BLaER1 treated with 17β-estradiol and CSF1 and Interleukin-3, amounts not matched to agents 10 nM and 100 nM (cell line): ENCODE results near the gene CHEK2.

Experiments
- H3K27ac ChIP-seq, 11 experiments: shearing (Covaris generic); formaldehyde crosslinking; 2 replicates each; pipeline ENCODE4 v1.8.1; 2022
- H3K27me3 ChIP-seq, 11 experiments: shearing (Covaris generic); formaldehyde crosslinking; 2 replicates each; pipeline ENCODE4 v1.8.1; 2022
- H3K36me3 ChIP-seq, 11 experiments: shearing (Covaris generic); formaldehyde crosslinking; 2 replicates each; pipeline ENCODE4 v1.8.1; 2022
- H3K4me1 ChIP-seq, 10 experiments: shearing (Covaris generic); formaldehyde crosslinking; 2 replicates each; pipeline ENCODE4 v1.8.1; 2022
- H3K4me2 ChIP-seq, 11 experiments: shearing (Covaris generic); formaldehyde crosslinking; 2 replicates each; pipeline ENCODE4 v1.8.1; 2022
- H3K4me3 ChIP-seq, 10 experiments: shearing (Covaris generic); formaldehyde crosslinking; 2 replicates each; pipeline ENCODE4 v1.8.1; 2022
- H3K9ac ChIP-seq, 11 experiments: shearing (Covaris generic); formaldehyde crosslinking; 2 replicates each; pipeline ENCODE4 v1.8.1; 2022
- H3K9me3 ChIP-seq, 11 experiments: shearing (Covaris generic); formaldehyde crosslinking; replicated peaks in 1 of 11; 2 replicates each; pipeline ENCODE4 v1.8.1; 2022
- H4K20me1 ChIP-seq, 11 experiments: shearing (Covaris generic); formaldehyde crosslinking; 2 replicates each; pipeline ENCODE4 v1.8.1; 2022
- Cebpa-rat ChIP-seq, 11 experiments: shearing (Covaris generic); IDR thresholded peaks; 2 replicates each; pipeline ENCODE4 v1.8.1; 2022

The CHEK2 gene

GRCh38 chr22:28736301-28737155 is 5.1 kb downstream of the CHEK2 start:
- TF ChIP-seq Cebpa-rat (IDR thresholded peaks at IDR 0.05), result no peak
- Histone ChIP-seq H4K20me1 (peaks cover 0 to 61% (median 38%) of the 10 kb centered on the region in 11 experiments; a peak in 19 of 22 replicates), H3K27me3 (no peaks in the 10 kb centered on the region), H3K9me3 (no peaks in the 10 kb centered on the region), H3K4me2 (no peak overlapping the region), H3K27ac (no peak overlapping the region), H3K36me3 (peaks cover 33 to 83% (median 56%) of the 10 kb centered on the region in 11 experiments), H3K4me1 (peaks cover 14 to 31% (median 26%) of the 10 kb centered on the region in 10 experiments), H3K9ac (no peak overlapping the region), H3K4me3 (no peak overlapping the region)

- Histone ChIP-seq H3K27ac (no peak overlapping the region), H3K4me2 (no peak overlapping the region), H3K9me3 (no peaks in the 10 kb centered on the region), H3K4me3 (no peak overlapping the region), H4K20me1 (peaks cover 0 to 58% (median 42%) of the 10 kb centered on the region in 11 experiments; a peak in 19 of 22 replicates), H3K9ac (no peak overlapping the region), H3K36me3 (peaks cover 37 to 89% (median 69%) of the 10 kb centered on the region in 11 experiments), H3K27me3 (no peaks in the 10 kb centered on the region), H3K4me1 (peaks cover 5 to 17% (median 12%) of the 10 kb centered on the region in 10 experiments)
- TF ChIP-seq Cebpa-rat (IDR thresholded peaks at IDR 0.05), result no peak
Measured at GRCh38 chr22:28734393-28734792, 7.2 kb downstream of the CHEK2 start.

GRCh38 chr22:28730179-28730578 is 11.4 kb downstream of the CHEK2 start:
- Histone ChIP-seq H3K4me1 (peaks cover 9 to 20% (median 17%) of the 10 kb centered on the region in 10 experiments), H3K27me3 (no peaks in the 10 kb centered on the region; a peak in 1 of 22 replicates), H3K27ac (no peak overlapping the region), H3K4me3 (no peak overlapping the region), H3K9me3 (no peaks in the 10 kb centered on the region), H3K4me2 (peak overlapping the region in 1 of 11 experiments; percentile 24; a peak in 3 of 22 replicates), H4K20me1 (peaks cover 0 to 45% (median 27%) of the 10 kb centered on the region in 11 experiments; a peak in 18 of 22 replicates), H3K36me3 (peaks cover 53 to 79% (median 72%) of the 10 kb centered on the region in 11 experiments), H3K9ac (no peak overlapping the region)
- no peak for TF ChIP-seq Cebpa-rat (IDR thresholded peaks at IDR 0.05)

- no peaks in the 10 kb centered on the region for H3K9me3 ChIP-seq
- peak overlapping the region in 2 of 11 experiments; percentile 2 to 7; a peak in 2 of 22 replicates for H3K9ac ChIP-seq
- H3K4me2 ChIP-seq, result peak overlapping the region; percentile 24 to 78 (median 65)
- peak overlapping the region in 1 of 11 experiments; percentile 12; a peak in 1 of 22 replicates for H3K27ac ChIP-seq
- no peak for TF ChIP-seq Cebpa-rat (IDR thresholded peaks at IDR 0.05)
- H3K4me3 ChIP-seq, result no peak overlapping the region
- H3K36me3 ChIP-seq, result peaks cover 57 to 81% (median 74%) of the 10 kb centered on the region in 11 experiments
- H3K27me3 ChIP-seq, result no peaks in the 10 kb centered on the region; a peak in 1 of 22 replicates
- peaks cover 0 to 36% (median 16%) of the 10 kb centered on the region in 11 experiments; a peak in 16 of 22 replicates for H4K20me1 ChIP-seq
- H3K4me1 ChIP-seq, result peaks cover 9 to 20% (median 17%) of the 10 kb centered on the region in 10 experiments
Measured at GRCh38 chr22:28728621-28729313, 12.9 kb downstream of the CHEK2 start.

- peaks cover 56 to 81% (median 74%) of the 10 kb centered on the region in 11 experiments for H3K36me3 ChIP-seq
Measured at GRCh38 chr22:28728002-28728401, 13.6 kb downstream of the CHEK2 start.

GRCh38 chr22:28718044-28718443 is 23.6 kb downstream of the CHEK2 start:
- Histone ChIP-seq H4K20me1 (no peaks in the 10 kb centered on the region; a peak in 1 of 22 replicates), H3K27me3 (no peaks in the 10 kb centered on the region), H3K4me1 (no peaks in the 10 kb centered on the region), H3K9me3 (no peaks in the 10 kb centered on the region; a peak in 1 of 22 replicates), H3K9ac (no peak overlapping the region), H3K4me2 (no peak overlapping the region), H3K36me3 (peaks cover 64 to 100% (median 94%) of the 10 kb centered on the region in 11 experiments), H3K27ac (no peak overlapping the region), H3K4me3 (no peak overlapping the region)
- no peak for TF ChIP-seq Cebpa-rat (IDR thresholded peaks at IDR 0.05)

More at GRCh38 chr22:28728002-28728401, 13.6 kb downstream of the CHEK2 start:
- no peak overlapping the region for H3K9ac ChIP-seq
- TF ChIP-seq Cebpa-rat (IDR thresholded peaks at IDR 0.05), result no peak
- no peak overlapping the region for H3K4me3 ChIP-seq
- peaks cover 9 to 20% (median 17%) of the 10 kb centered on the region in 10 experiments for H3K4me1 ChIP-seq
- peaks cover 0 to 34% (median 16%) of the 10 kb centered on the region in 11 experiments; a peak in 16 of 22 replicates for H4K20me1 ChIP-seq
- no peak overlapping the region for H3K27ac ChIP-seq
- no peaks in the 10 kb centered on the region; a peak in 1 of 22 replicates for H3K27me3 ChIP-seq
- H3K9me3 ChIP-seq, result no peaks in the 10 kb centered on the region
- peak overlapping the region in 5 of 11 experiments; percentile 52 to 78 (median 66); a peak in 9 of 22 replicates for H3K4me2 ChIP-seq

- H3K27me3 ChIP-seq, result no peaks in the 10 kb centered on the region
- TF ChIP-seq Cebpa-rat (IDR thresholded peaks at IDR 0.05), result no peak
- H3K36me3 ChIP-seq, result peaks cover 57 to 100% (median 88%) of the 10 kb centered on the region in 11 experiments
Measured at GRCh38 chr22:28716686-28717085, 24.9 kb downstream of the CHEK2 start.

GRCh38 chr22:28715611-28716010 is 26.0 kb downstream of the CHEK2 start:
- Histone ChIP-seq H3K36me3 (peaks cover 57 to 100% (median 88%) of the 10 kb centered on the region in 11 experiments), H3K4me1 (peaks cover 0 to 4% (median 0%) of the 10 kb centered on the region in 10 experiments; a peak in 2 of 20 replicates), H3K9ac (no peak overlapping the region), H3K27ac (no peak overlapping the region), H3K9me3 (no peaks in the 10 kb centered on the region; a peak in 1 of 22 replicates), H3K4me3 (no peak overlapping the region), H4K20me1 (no peaks in the 10 kb centered on the region; a peak in 1 of 22 replicates), H3K4me2 (no peak overlapping the region), H3K27me3 (no peaks in the 10 kb centered on the region)
- no peak for TF ChIP-seq Cebpa-rat (IDR thresholded peaks at IDR 0.05)

More at GRCh38 chr22:28716686-28717085, 24.9 kb downstream of the CHEK2 start:
- no peaks in the 10 kb centered on the region; a peak in 1 of 22 replicates for H3K9me3 ChIP-seq
- no peak overlapping the region for H3K9ac ChIP-seq
- no peak overlapping the region for H3K27ac ChIP-seq
- H3K4me2 ChIP-seq, result no peak overlapping the region
- H3K4me3 ChIP-seq, result no peak overlapping the region
- peaks cover 0 to 4% (median 0%) of the 10 kb centered on the region in 10 experiments; a peak in 2 of 20 replicates for H3K4me1 ChIP-seq
- H4K20me1 ChIP-seq, result no peaks in the 10 kb centered on the region; a peak in 1 of 22 replicates
